ENCODE data around the gene GPR78. TPM values are rescaled to one million over a fixed set of nuclear protein-coding genes. Genes with fewer than 3 reads are reported as not detected.

GPR78 gene
- total RNA-seq, 2 donors from 2014 or later = not detected

- no peaks in the 10 kb centered on the region for H3K4me1 Mint-ChIP-seq (ENCODE audit: low read depth)
- H3K27ac Mint-ChIP-seq = no peak overlapping the region
- no peaks in the 10 kb centered on the region for H3K9me3 Mint-ChIP-seq
- no peak for DNase-seq
- H3K27me3 Mint-ChIP-seq (ENCODE audit: low read depth) = peaks cover 9% of the 10 kb centered on the region
- no peak for ATAC-seq (replicated peaks in 1 of 2)
- H3K4me3 Mint-ChIP-seq = no peak overlapping the region
- H3K36me3 Mint-ChIP-seq (ENCODE audit: insufficient read depth in 2 of 2) = no peaks in the 10 kb centered on the region
Measured at GRCh38 chr4:8588196-8588470, 7.9 kb downstream of the GPR78 start.

GRCh38 chr4:8589336-8589735 is 9.1 kb downstream of the GPR78 start:
- no peaks in the 10 kb centered on the region for H3K9me3 Mint-ChIP-seq
- H3K4me1 Mint-ChIP-seq (ENCODE audit: low read depth) = no peaks in the 10 kb centered on the region
- ATAC-seq (replicated peaks in 1 of 2) (no peak), DNase-seq (no peak)
- peaks cover 16% of the 10 kb centered on the region for H3K27me3 Mint-ChIP-seq (ENCODE audit: low read depth)
- no peak overlapping the region for H3K27ac Mint-ChIP-seq
- no peak overlapping the region for H3K4me3 Mint-ChIP-seq
- H3K36me3 Mint-ChIP-seq (ENCODE audit: insufficient read depth in 2 of 2) = no peaks in the 10 kb centered on the region

- Mint-ChIP-seq H3K9me3 (no peaks in the 10 kb centered on the region), H3K27ac (no peak overlapping the region), H3K4me1 (ENCODE audit: low read depth) (no peaks in the 10 kb centered on the region), H3K36me3 (ENCODE audit: insufficient read depth in 2 of 2) (no peaks in the 10 kb centered on the region), H3K4me3 (no peak overlapping the region), H3K27me3 (ENCODE audit: low read depth) (peaks cover 18% of the 10 kb centered on the region)
- ATAC-seq (replicated peaks in 1 of 2) (no peak), DNase-seq (no peak)
Measured at GRCh38 chr4:8589823-8590545, 9.8 kb downstream of the GPR78 start.

GRCh38 chr4:8590546-8590880 is 10.3 kb downstream of the GPR78 start:
- DNase-seq = no peak
- no peaks in the 10 kb centered on the region for H3K9me3 Mint-ChIP-seq
- no peaks in the 10 kb centered on the region for H3K4me1 Mint-ChIP-seq (ENCODE audit: low read depth)
- peaks cover 16% of the 10 kb centered on the region for H3K27me3 Mint-ChIP-seq (ENCODE audit: low read depth)
- no peak for ATAC-seq (replicated peaks in 1 of 2)
- H3K27ac Mint-ChIP-seq = no peak overlapping the region
- H3K4me3 Mint-ChIP-seq = no peak overlapping the region
- H3K36me3 Mint-ChIP-seq (ENCODE audit: insufficient read depth in 2 of 2) = no peaks in the 10 kb centered on the region

- Mint-ChIP-seq H3K27ac (no peak overlapping the region), H3K4me1 (ENCODE audit: low read depth) (no peaks in the 10 kb centered on the region), H3K4me3 (no peak overlapping the region), H3K27me3 (ENCODE audit: low read depth) (peaks cover 16% of the 10 kb centered on the region), H3K9me3 (no peaks in the 10 kb centered on the region), H3K36me3 (ENCODE audit: insufficient read depth in 2 of 2) (no peaks in the 10 kb centered on the region)
- no peak for DNase-seq
- no peak for ATAC-seq (replicated peaks in 1 of 2)
Measured at GRCh38 chr4:8591114-8591513, 10.9 kb downstream of the GPR78 start.

GRCh38 chr4:8591626-8592365 is 11.6 kb downstream of the GPR78 start:
- Mint-ChIP-seq H3K27me3 (ENCODE audit: low read depth) (peaks cover 16% of the 10 kb centered on the region), H3K36me3 (ENCODE audit: insufficient read depth in 2 of 2) (no peaks in the 10 kb centered on the region), H3K4me3 (no peak overlapping the region), H3K27ac (no peak overlapping the region), H3K9me3 (no peaks in the 10 kb centered on the region), H3K4me1 (ENCODE audit: low read depth) (no peaks in the 10 kb centered on the region)
- no peak for DNase-seq
- peak in 1 of 2 donors; percentile 15 for ATAC-seq (replicated peaks in 1 of 2)

GRCh38 chr4:8592366-8593263 is 12.4 kb downstream of the GPR78 start, which contains the start of gene CPZ:
TSS of gene CPZ (plus strand) at chr4:8592765. CDS start at chr4:8592834, 69 bp downstream.
- Mint-ChIP-seq H3K4me3 (no peak within 1 kb of the TSS), H3K27me3 (ENCODE audit: low read depth) (peaks cover 16% of the 10 kb centered on the region), H3K9me3 (no peaks in the 10 kb centered on the region), H3K4me1 (ENCODE audit: low read depth) (no peaks in the 10 kb centered on the region), H3K36me3 (ENCODE audit: insufficient read depth in 2 of 2) (no peaks in the 10 kb centered on the region), H3K27ac (no peak within 1 kb of the TSS)
- DNase-seq (no peak), ATAC-seq (replicated peaks in 1 of 2) (no peak)

GRCh38 chr4:8593264-8594096 is 13.3 kb downstream of the GPR78 start:
- H3K9me3 Mint-ChIP-seq = no peaks in the 10 kb centered on the region
- peaks cover 16% of the 10 kb centered on the region for H3K27me3 Mint-ChIP-seq (ENCODE audit: low read depth)
- no peak for DNase-seq
- no peak for ATAC-seq (replicated peaks in 1 of 2)
- no peaks in the 10 kb centered on the region for H3K4me1 Mint-ChIP-seq (ENCODE audit: low read depth)
- H3K27ac Mint-ChIP-seq = no peak overlapping the region
- H3K4me3 Mint-ChIP-seq = no peak overlapping the region
- no peaks in the 10 kb centered on the region for H3K36me3 Mint-ChIP-seq (ENCODE audit: insufficient read depth in 2 of 2)

GRCh38 chr4:8594097-8595038 is 14.2 kb downstream of the GPR78 start:
- ATAC-seq (replicated peaks in 1 of 2) (no peak), DNase-seq (peak; percentile 22 to 32)
- Mint-ChIP-seq H3K9me3 (no peaks in the 10 kb centered on the region), H3K4me3 (no peak overlapping the region), H3K36me3 (ENCODE audit: insufficient read depth in 2 of 2) (no peaks in the 10 kb centered on the region), H3K27ac (no peak overlapping the region), H3K4me1 (ENCODE audit: low read depth) (no peaks in the 10 kb centered on the region), H3K27me3 (ENCODE audit: low read depth) (peaks cover 16% of the 10 kb centered on the region)

GRCh38 chr4:8595237-8596087 is 15.3 kb downstream of the GPR78 start:
- H3K9me3 Mint-ChIP-seq = no peaks in the 10 kb centered on the region
- DNase-seq = no peak
- no peak overlapping the region for H3K4me3 Mint-ChIP-seq
- H3K36me3 Mint-ChIP-seq (ENCODE audit: insufficient read depth in 2 of 2) = no peaks in the 10 kb centered on the region
- peaks cover 16% of the 10 kb centered on the region for H3K27me3 Mint-ChIP-seq (ENCODE audit: low read depth)
- no peaks in the 10 kb centered on the region for H3K4me1 Mint-ChIP-seq (ENCODE audit: low read depth)
- H3K27ac Mint-ChIP-seq = no peak overlapping the region
- no peak for ATAC-seq (replicated peaks in 1 of 2)

- Mint-ChIP-seq H3K27ac (no peak overlapping the region), H3K27me3 (ENCODE audit: low read depth) (peaks cover 10% of the 10 kb centered on the region), H3K4me1 (ENCODE audit: low read depth) (no peaks in the 10 kb centered on the region), H3K9me3 (no peaks in the 10 kb centered on the region), H3K36me3 (ENCODE audit: insufficient read depth in 2 of 2) (no peaks in the 10 kb centered on the region), H3K4me3 (no peak overlapping the region)
- DNase-seq (no peak), ATAC-seq (replicated peaks in 1 of 2) (no peak)
Measured at GRCh38 chr4:8596891-8597290, 16.7 kb downstream of the GPR78 start.

All from activated T-cell treated with anti-CD3 and anti-CD28 coated beads, Interleukin-2, amount 50 U/mL, for 72 hours (primary cell).